ENCODE data around the gene PPP1R3A.

DNA sequence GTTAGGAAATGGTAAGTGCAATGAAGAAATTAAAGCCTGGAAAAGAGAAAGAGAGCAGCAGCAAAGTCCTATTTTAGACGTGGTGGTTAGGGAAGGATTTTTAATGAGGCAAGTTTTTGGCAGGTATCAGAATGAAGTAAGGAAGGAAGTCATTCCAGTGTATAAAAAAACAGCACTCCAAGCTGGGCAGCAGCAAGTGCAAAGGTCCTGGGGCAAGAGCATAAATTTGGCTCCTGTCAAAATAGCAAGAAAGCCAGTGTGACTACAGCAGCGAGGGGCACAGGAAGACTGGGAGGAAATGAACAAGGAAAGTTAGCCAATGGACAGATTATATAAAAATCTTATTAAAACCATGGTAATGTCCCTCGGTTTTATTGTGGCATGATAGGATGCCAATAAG is 90.2 kb downstream of the PPP1R3A start:
- TF ChIP-seq, protein P1, sequence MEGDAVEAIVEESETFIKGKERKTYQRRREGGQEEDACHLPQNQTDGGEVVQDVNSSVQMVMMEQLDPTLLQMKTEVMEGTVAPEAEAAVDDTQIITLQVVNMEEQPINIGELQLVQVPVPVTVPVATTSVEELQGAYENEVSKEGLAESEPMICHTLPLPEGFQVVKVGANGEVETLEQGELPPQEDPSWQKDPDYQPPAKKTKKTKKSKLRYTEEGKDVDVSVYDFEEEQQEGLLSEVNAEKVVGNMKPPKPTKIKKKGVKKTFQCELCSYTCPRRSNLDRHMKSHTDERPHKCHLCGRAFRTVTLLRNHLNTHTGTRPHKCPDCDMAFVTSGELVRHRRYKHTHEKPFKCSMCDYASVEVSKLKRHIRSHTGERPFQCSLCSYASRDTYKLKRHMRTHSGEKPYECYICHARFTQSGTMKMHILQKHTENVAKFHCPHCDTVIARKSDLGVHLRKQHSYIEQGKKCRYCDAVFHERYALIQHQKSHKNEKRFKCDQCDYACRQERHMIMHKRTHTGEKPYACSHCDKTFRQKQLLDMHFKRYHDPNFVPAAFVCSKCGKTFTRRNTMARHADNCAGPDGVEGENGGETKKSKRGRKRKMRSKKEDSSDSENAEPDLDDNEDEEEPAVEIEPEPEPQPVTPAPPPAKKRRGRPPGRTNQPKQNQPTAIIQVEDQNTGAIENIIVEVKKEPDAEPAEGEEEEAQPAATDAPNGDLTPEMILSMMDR (conservative IDR thresholded peaks at IDR 0.05; ENCODE audit: low read depth, low read length), result no peak
- no peak for TF ChIP-seq RFX5 (IDR thresholded peaks at IDR 0.05; ENCODE audit: low read depth, low read length)
- no peak for TF ChIP-seq BHLHE40 (IDR thresholded peaks at IDR 0.05; ENCODE audit: low read depth, low read length)
- TF ChIP-seq POLR2A (IDR thresholded peaks at IDR 0.05; ENCODE audit: low read depth, low read length), result no peak
- no peak for TF ChIP-seq SMC3 (IDR thresholded peaks at IDR 0.05; ENCODE audit: low read depth, low read length)

All from IMR-90 (cell line).